GM21515 (cell line): ENCODE data around the gene INF2.

Experiments used
- ATAC-seq: cut with Tn5 transposase; IDR thresholded peaks from one replicate; pipeline ENCODE4 v1.9.1; 2021; ENCODE audit not compliant: unreplicated experiment

Gene INF2

GRCh38 chr14:104768437-104769323 is 79.3 kb downstream of the INF2 start:
- ATAC-seq, result no peak

GRCh38 chr14:104769324-104770071 is 80.1 kb downstream of the INF2 start:
- ATAC-seq, result no peak

- ATAC-seq, result no peak
These were observed 80.7 kb downstream of the INF2 start for GRCh38 chr14:104770072-104770579.

GRCh38 chr14:104770851-104771272 is 81.4 kb downstream of the INF2 start:
- no peak for ATAC-seq

GRCh38 chr14:104771374-104771773 is 82.0 kb downstream of the INF2 start:
- no peak for ATAC-seq
